Caco-2 (cell line): ENCODE measurements around the gene TTC13. TPM values are rescaled to one million over a fixed set of nuclear protein-coding genes. Genes with fewer than 3 reads are reported as not detected.
A peak's percentile ranks its signal among the peaks of the same experiment; 100 is the strongest.

Source experiments
- BruUV-seq: library from RNA; stranded (reverse); fragments of 400-500 nt; replicated peaks from 2 replicates; lab custom pipeline; 2021; lab: Mats Ljungman, UMichigan
- CTCF ChIA-PET: fragments of 300-600 bp; sonication (Branson Sonifier 250); formaldehyde crosslinking; loops from one replicate; lab custom pipeline; 2022; ENCODE audit warnings: antibody characterized with exemption; lab: Charles Lee
- POLR2A ChIA-PET: fragments of 300-600 bp; sonication (Branson Sonifier 250); formaldehyde crosslinking; loops from one replicate; lab custom pipeline; 2022; ENCODE audit warnings: antibody characterized with exemption; lab: Charles Lee
- DNase-seq, 2 experiments: peaks; one replicate each; pipeline versions ENCODE4 v3.0.0 to v3.0.0-alpha.2; 2020 to 2022
- H3K27me3 ChIP-seq: replicated peaks from 2 replicates; pipeline ENCODE4 v1.6.0; 2011; ENCODE audit warnings: low read length; ENCODE audit not compliant: control insufficient read depth, insufficient read depth
- H3K36me3 ChIP-seq: 2 replicates; pipeline ENCODE4 v1.5.1; 2011; ENCODE audit warnings: low read length; ENCODE audit not compliant: control insufficient read depth, insufficient read depth
- H3K4me1 ChIP-seq: fragments of 250-450 bp; sonication (Bioruptor Pico); 2 replicates; pipeline ENCODE4 v1.5.1; 2020; ENCODE audit warnings: mild to moderate bottlenecking
- H3K4me3 ChIP-seq: 2 replicates; pipeline ENCODE4 v1.5.1; 2011; ENCODE audit warnings: low read depth, mild to moderate bottlenecking, control low read depth, low read length
- H3K9me3 ChIP-seq: fragments of 250-450 bp; sonication (Bioruptor Pico); 2 replicates; pipeline ENCODE4 v1.5.1; 2020; ENCODE audit warnings: mild to moderate bottlenecking, moderate library complexity
- H3K27ac Mint-ChIP-seq: one replicate; pipeline ENCODE4 v1.8.0; 2022; ENCODE audit warnings: mixed read lengths; ENCODE audit not compliant: unreplicated experiment
- H3K27me3 Mint-ChIP-seq: one replicate; pipeline ENCODE4 v1.8.0; 2022; ENCODE audit warnings: mixed read lengths; ENCODE audit not compliant: insufficient read depth, unreplicated experiment
- H3K36me3 Mint-ChIP-seq: one replicate; pipeline ENCODE4 v1.8.0; 2022; ENCODE audit warnings: mild to moderate bottlenecking, mixed read lengths; ENCODE audit not compliant: insufficient read depth, unreplicated experiment
- H3K4me1 Mint-ChIP-seq: one replicate; pipeline ENCODE4 v1.8.0; 2022; ENCODE audit warnings: low read depth, mixed read lengths; ENCODE audit not compliant: unreplicated experiment
- H3K4me3 Mint-ChIP-seq: one replicate; pipeline ENCODE4 v1.8.0; 2022; ENCODE audit warnings: mild to moderate bottlenecking, moderate library complexity, mixed read lengths; ENCODE audit not compliant: unreplicated experiment
- H3K9me3 Mint-ChIP-seq: one replicate; pipeline ENCODE4 v1.8.0; 2022; ENCODE audit warnings: mixed read lengths; ENCODE audit not compliant: unreplicated experiment
- intact Hi-C: fragments of 100-400 bp; cut with micrococcal nuclease; formaldehyde crosslinking; loops from one replicate; pipeline ENCODE4 v1.10.0; 2022; ENCODE audit not compliant: unreplicated experiment
- total RNA-seq: library from RNA; stranded (reverse); gene quantifications from 2 replicates; pipeline ENCODE4 v1.2.3, GENCODE V29; 2022
- TF ChIP-seq, protein P1 (sequence below), 2 experiments: fragments of 200-600 bp in 1 of 2; IDR thresholded peaks; 1 replicate in 1 of 2; 2 replicates in 1 of 2; pipeline versions ENCODE4 v1.5.1 to v1.8.0; 2011 to 2022; ENCODE audit warnings: antibody characterized with exemption in 1 of 2, control low read depth in 1 of 2, inconsistent platforms in 1 of 2, low read depth in 1 of 2, low read length in 1 of 2, mild to moderate bottlenecking in 1 of 2, moderate library complexity in 1 of 2; ENCODE audit not compliant: insufficient read depth in 1 of 2, severe bottlenecking in 1 of 2, unreplicated experiment in 1 of 2

Gene TTC13
- total RNA-seq, 1 experiment from 2014 or later, result 57.6 TPM

DNA sequence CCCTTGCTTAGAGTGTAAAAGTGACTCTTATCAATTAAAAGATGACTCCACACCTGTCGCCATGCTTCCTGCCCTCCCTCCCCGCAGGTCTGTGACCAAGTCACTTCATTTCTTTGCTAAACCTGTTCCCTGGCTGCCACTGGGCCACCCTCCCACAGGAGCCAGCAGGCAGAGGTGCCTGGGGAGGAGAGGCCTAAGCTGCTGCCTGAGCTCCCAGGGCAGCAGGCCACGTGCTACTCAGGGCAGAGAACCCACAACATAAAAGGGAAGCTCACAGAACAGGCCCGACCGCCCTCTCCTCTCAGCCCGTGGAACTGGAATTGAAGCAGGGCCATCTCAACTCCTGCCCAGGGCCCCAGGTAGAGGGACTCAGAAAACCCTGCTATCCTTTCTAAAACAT, 115.2 kb downstream of the TTC13 start:
- CTCF ChIA-PET, result interaction anchor here (0.8 to 1.5 kb wide), 3 partner anchors 54 to 116 kb away, joined by 4 to 5 read pairs (median 4); partner anchors contain the start of genes ARV1 and TTC13
- Mint-ChIP-seq H3K27ac (peak overlapping the region; percentile 69), H3K4me1 (peaks cover 52% of the 10 kb centered on the region), H3K36me3 (peaks cover 57% of the 10 kb centered on the region), H3K27me3 (no peaks in the 10 kb centered on the region), H3K4me3 (peak overlapping the region; percentile 58), H3K9me3 (no peaks in the 10 kb centered on the region)
- no peaks in the 10 kb centered on the region for H3K27me3 ChIP-seq
- BruUV-seq, result no TSS peak
- POLR2A ChIA-PET, result no interaction called here
- DNase-seq, result peak; percentile 79 to 81
- TF ChIP-seq, protein P1, sequence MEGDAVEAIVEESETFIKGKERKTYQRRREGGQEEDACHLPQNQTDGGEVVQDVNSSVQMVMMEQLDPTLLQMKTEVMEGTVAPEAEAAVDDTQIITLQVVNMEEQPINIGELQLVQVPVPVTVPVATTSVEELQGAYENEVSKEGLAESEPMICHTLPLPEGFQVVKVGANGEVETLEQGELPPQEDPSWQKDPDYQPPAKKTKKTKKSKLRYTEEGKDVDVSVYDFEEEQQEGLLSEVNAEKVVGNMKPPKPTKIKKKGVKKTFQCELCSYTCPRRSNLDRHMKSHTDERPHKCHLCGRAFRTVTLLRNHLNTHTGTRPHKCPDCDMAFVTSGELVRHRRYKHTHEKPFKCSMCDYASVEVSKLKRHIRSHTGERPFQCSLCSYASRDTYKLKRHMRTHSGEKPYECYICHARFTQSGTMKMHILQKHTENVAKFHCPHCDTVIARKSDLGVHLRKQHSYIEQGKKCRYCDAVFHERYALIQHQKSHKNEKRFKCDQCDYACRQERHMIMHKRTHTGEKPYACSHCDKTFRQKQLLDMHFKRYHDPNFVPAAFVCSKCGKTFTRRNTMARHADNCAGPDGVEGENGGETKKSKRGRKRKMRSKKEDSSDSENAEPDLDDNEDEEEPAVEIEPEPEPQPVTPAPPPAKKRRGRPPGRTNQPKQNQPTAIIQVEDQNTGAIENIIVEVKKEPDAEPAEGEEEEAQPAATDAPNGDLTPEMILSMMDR (IDR thresholded peaks at IDR 0.05; ENCODE audit: insufficient read depth in 1 of 2, low read depth in 1 of 2, low read length in 1 of 2, severe bottlenecking in 1 of 2, unreplicated experiment in 1 of 2), result no peak
- no peaks in the 10 kb centered on the region for H3K9me3 ChIP-seq
- intact Hi-C loops, result loop anchor here (1.0 to 10.0 kb wide), 2 partner anchors 65 to 351 kb away; no protein-coding TSS in a partner anchor
- H3K4me3 ChIP-seq, result no peak overlapping the region
- H3K4me1 ChIP-seq, result peaks cover 38% of the 10 kb centered on the region
- no peaks in the 10 kb centered on the region; the same call in 1 of the 2 replicates for H3K36me3 ChIP-seq

DNA sequence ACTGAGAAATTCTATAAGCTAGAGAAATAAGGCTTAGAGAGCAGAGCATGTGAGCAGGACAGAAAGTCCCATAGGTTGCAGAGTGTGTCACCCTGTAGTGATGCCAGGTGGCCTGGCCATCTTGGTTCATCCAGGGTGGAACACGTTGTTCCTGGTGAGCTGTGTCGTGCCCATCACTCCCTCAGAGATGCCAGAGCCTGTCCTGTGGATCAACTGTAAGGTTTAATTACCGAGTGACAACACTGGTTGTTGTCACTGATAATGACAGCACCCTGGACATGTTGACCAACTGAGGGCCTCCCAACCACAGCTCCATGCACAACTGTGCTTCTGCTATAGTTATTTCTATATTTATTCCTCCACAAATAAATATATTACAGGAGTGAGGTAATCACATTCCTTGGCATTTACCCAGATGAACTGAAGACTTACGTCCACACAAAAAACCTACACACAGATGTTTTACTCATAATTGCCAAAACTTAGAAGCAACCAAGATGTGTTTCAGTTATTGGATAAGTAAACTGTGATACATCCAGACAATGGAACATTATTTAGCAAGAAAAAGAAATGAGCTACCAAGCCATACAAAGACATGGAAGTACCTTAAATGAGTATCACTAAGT, 116.6 kb downstream of the TTC13 start:
- Histone ChIP-seq H3K4me1 (peaks cover 46% of the 10 kb centered on the region), H3K27me3 (no peaks in the 10 kb centered on the region), H3K36me3 (no peaks in the 10 kb centered on the region; the same call in 1 of the 2 replicates), H3K4me3 (no peak overlapping the region), H3K9me3 (no peaks in the 10 kb centered on the region)
- DNase-seq, result no peak
- intact Hi-C loops, result loop anchor here (10.0 kb wide), 1 partner anchor 353 kb away; no protein-coding TSS in a partner anchor
- Mint-ChIP-seq H3K4me1 (peaks cover 50% of the 10 kb centered on the region), H3K4me3 (no peak overlapping the region), H3K36me3 (peaks cover 59% of the 10 kb centered on the region), H3K9me3 (peaks cover under 1% of the 10 kb centered on the region), H3K27me3 (no peaks in the 10 kb centered on the region), H3K27ac (no peak overlapping the region)
- TF ChIP-seq, protein P1 (IDR thresholded peaks at IDR 0.05; ENCODE audit: insufficient read depth in 1 of 2, low read depth in 1 of 2, low read length in 1 of 2, severe bottlenecking in 1 of 2, unreplicated experiment in 1 of 2), result no peak
- ChIA-PET POLR2A (no interaction called here), CTCF (no interaction called here)
- BruUV-seq, result no TSS peak

DNA sequence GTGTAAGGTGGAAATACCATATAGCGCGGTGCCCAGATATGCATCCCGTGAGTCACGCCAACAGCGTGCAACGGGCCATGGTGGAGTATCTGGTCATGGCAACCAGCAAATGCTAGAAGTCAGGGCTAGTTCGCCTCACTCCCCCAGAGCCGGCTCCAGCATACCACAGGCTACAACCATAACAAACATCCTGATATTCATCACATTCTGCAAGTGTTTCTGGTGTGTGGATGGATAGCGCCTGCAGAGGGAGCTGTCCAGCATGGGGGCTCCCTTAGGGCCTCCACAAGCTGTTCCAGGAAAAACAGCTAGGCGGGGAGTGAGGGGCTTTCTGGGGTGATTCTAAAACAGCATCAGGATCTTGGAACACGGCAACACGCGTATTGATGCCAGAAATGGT, 117.2 kb downstream of the TTC13 start:
- no peaks in the 10 kb centered on the region for H3K9me3 ChIP-seq
- intact Hi-C loops, result loop anchor here (10.0 kb wide), 1 partner anchor 353 kb away; no protein-coding TSS in a partner anchor
- no peaks in the 10 kb centered on the region; the same call in 1 of the 2 replicates for H3K36me3 ChIP-seq
- H3K9me3 Mint-ChIP-seq, result peaks cover 7% of the 10 kb centered on the region
- no peak overlapping the region for H3K4me3 Mint-ChIP-seq
- peaks cover 44% of the 10 kb centered on the region for H3K4me1 Mint-ChIP-seq
- H3K27me3 ChIP-seq, result no peaks in the 10 kb centered on the region
- H3K27ac Mint-ChIP-seq, result no peak overlapping the region
- BruUV-seq, result no TSS peak
- ChIA-PET CTCF (no interaction called here), POLR2A (no interaction called here)
- H3K36me3 Mint-ChIP-seq, result peaks cover 59% of the 10 kb centered on the region
- H3K4me3 ChIP-seq, result no peak overlapping the region
- DNase-seq, result no peak
- H3K4me1 ChIP-seq, result peaks cover 43% of the 10 kb centered on the region
- no peaks in the 10 kb centered on the region for H3K27me3 Mint-ChIP-seq
- TF ChIP-seq, protein P1 (IDR thresholded peaks at IDR 0.05; ENCODE audit: insufficient read depth in 1 of 2, low read depth in 1 of 2, low read length in 1 of 2, severe bottlenecking in 1 of 2, unreplicated experiment in 1 of 2), result no peak
